Right ventricle myocardium superior (tissue), 1 donor: Measurements from ENCODE around the gene HYAL1. TPM values are rescaled to one million over a fixed set of nuclear protein-coding genes. Genes with fewer than 3 reads are reported as not detected.
A peak's percentile ranks its signal among the peaks of the same experiment; 100 is the strongest.
"Not testable (repeated sequence)": the region's sequence is repeated elsewhere in the genome, so short reads cannot be mapped to it uniquely, and the experiment has no call there.

Source experiments
- ATAC-seq: fragments of 200-7000 bp; cut with Tn5 transposase; one replicate; pipeline ENCODE4 v1.9.1; 2020; ENCODE audit warnings: mild to moderate bottlenecking; ENCODE audit not compliant: poor library complexity
- DNase-seq: peaks from one replicate; pipeline ENCODE4 v3.0.0-alpha.2; 2020
- intact Hi-C: fragments of 100-400 bp; cut with DNase I; formaldehyde crosslinking; loops from one replicate; pipeline ENCODE4 v1.11.2; 2022
- total RNA-seq: library from RNA; stranded (reverse); fragmentation: NEBNext Ultra II Directional; extraction: Animal tissue kit (Norgen Biotek cat#: 25700); gene quantifications from one replicate; pipeline ENCODE4 v1.2.1, GENCODE V29; 2021
- donor health status: DM: no; HTN: yes; CAD: no; lungs with severe emphysema.

Gene HYAL1
- total RNA-seq, 1 donor from 2014 or later = 66.5 TPM

GRCh38 chr3:50268703-50269451 lies 34.5 kb downstream of the HYAL1 start, which contains the start of gene SEMA3B:
SEMA3B (plus strand) TSS chr3:50269147; CDS start chr3:50269241, 94 bp downstream.
- intact Hi-C loops = no loop called here
- peak; percentile 74 for DNase-seq
- peak; percentile 34 for ATAC-seq

DNA sequence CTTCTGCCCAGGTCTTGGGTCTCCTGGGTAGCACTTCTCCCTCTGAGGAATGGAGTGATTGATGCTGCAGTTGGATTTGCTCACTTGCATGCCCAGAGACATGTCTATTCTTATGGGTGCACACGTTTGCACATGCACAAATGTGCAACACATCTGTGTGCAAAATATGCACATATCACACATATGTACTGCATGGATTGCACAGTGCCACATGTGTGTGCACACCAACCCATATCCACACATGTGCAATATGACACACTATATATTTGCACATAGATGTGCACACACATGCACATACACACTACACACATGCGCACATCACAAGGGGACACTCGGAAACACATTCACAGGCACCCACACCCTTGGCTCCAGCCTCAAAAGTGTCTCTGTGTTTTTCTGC lies 35.1 kb downstream of the HYAL1 start:
- ATAC-seq = no peak
- intact Hi-C loops = no loop called here

GRCh38 chr3:50267280-50267913 lies 36.0 kb downstream of the HYAL1 start:
- peak; percentile 72 for ATAC-seq
- intact Hi-C loops = no loop called here
- DNase-seq = peak; percentile 87

More for the DNA sequence above, 35.1 kb downstream of the HYAL1 start:
- DNase-seq = no peak

- DNase-seq = no peak
- ATAC-seq = no peak
- intact Hi-C loops = no loop called here
Observed at GRCh38 chr3:50266836-50267235, 36.5 kb downstream of the HYAL1 start.

- ATAC-seq (no peak), DNase-seq (no peak)
- intact Hi-C loops = no loop called here
Observed at GRCh38 chr3:50266017-50266416, 37.4 kb downstream of the HYAL1 start.

GRCh38 chr3:50265571-50265970 lies 37.8 kb downstream of the HYAL1 start:
- intact Hi-C loops = no loop called here
- ATAC-seq (no peak), DNase-seq (no peak)

DNA sequence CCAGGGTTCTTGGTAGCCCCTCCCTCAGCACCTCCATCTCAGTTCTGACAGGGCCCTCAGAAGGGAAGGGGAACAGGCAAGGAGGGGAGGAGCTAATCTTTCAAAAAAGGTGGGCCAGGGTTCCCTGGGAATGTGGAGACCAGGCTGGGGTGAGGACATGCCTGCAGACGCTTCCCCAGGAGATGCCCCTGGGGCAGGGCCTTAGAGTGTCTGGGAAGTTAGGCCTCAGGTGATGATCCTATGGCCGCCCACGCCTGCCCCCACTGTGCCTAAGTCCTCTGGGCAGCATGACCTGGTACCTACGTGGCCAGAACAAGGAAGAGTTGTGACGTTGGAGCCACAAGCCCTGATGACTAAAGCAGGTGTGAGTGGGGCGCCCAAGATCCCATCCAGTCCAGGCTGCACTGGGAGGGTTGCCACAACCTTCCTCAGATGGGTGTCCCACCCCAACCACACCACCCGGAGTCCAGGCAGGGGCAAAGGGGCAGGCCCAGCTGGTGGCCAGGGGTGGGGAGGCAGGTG lies 38.3 kb downstream of the HYAL1 start:
- ATAC-seq (no peak), DNase-seq (no peak)
- intact Hi-C loops = no loop called here

- intact Hi-C loops = no loop called here
- ATAC-seq (peak; percentile 13), DNase-seq (peak; percentile 82)
Observed at GRCh38 chr3:50264383-50264963, 38.9 kb downstream of the HYAL1 start.

DNA sequence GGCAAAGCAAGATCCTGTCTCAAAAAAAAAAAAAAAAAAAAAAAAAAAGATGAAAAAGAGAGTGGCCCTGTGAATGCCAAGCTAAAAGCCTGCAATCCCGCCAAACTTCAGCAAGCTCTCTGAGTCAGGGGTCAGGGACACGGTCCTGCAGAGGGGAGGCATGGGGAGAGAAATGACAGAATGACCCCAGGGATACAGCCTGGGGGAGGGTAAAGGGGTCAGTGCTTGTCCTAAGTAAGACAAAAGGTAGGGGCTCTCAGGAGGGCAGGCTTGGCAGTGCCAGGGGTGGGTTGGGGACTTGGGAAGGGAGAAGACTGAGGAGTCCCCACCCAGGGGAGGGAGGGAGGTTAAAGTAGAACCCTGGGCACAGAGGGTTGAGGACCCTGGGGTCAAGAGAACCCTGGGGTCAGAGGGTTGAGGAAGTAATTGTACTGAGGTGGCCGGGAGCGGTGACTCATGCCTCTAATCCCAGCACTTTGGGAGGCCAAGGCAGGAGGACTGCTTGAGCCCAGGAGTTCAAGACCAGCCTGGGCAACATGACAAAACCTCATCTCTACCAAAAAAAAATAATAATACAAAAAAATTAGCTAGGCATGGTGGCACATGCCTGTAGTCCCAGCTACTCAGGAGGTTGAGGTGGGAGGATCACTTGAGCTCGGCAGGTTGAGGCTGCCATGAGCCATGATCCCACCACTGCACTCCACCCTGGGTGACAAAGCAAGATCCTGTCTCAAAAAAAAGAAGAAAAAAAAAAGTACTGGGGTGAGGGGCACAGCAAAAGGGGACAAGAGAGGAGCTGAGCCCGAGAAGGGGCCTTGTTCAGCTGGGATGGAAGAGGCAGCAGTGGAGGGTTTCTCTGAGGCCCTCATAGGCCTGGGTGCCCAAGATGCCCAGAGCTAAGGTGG lies 39.6 kb downstream of the HYAL1 start:
- intact Hi-C loops = no loop called here
- ATAC-seq = no peak
- no peak for DNase-seq

DNA sequence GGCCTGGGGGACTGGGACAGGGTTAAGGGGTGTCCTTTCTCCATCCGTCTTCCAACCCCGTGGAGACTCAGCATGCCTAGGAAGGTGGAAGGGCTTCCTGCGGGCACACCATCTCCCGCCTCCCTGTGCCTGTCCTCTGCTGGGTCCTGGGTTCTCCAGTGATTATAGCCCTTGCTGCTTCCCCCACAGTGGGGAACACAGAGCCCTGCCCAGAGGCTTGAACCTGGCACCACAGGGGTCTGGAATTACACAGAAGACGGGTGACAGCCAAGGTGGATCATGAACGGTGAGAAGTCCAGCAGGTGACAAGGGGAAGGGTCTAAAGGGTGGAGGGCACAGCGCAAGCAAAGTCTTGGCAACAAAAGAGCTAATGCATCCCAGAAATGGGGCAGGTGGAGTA lies 40.6 kb downstream of the HYAL1 start:
- no peak for ATAC-seq
- intact Hi-C loops = no loop called here
- DNase-seq = no peak

GRCh38 chr3:50262200-50262599 lies 41.2 kb downstream of the HYAL1 start:
- ATAC-seq, intact Hi-C loops, DNase-seq: not testable (repeated sequence)

DNA sequence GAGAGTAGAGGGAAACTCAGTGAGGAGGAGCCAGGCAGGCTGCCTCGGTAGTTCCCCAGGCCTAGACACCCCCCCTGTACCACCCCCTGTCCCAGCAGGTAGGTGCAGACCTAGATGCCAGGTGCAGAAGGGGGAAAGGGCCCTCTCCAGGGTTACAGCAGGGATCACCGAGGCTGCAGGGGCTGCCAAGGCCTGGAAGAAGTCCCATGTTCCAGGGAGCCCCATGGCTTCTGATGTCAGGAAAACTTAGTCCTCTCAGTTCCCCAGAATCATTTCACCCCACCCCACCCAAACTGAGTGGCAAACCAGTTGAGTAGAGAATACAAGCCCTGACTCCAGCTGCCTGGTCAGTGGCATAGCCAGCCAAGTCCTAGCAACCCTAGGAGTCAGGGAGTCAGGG lies 41.9 kb downstream of the HYAL1 start:
- DNase-seq = no peak
- ATAC-seq = no peak
- intact Hi-C loops = no loop called here

GRCh38 chr3:50260942-50261441 lies 42.4 kb downstream of the HYAL1 start:
- no peak for DNase-seq
- intact Hi-C loops = no loop called here

GRCh38 chr3:50260027-50260941 lies 43.1 kb downstream of the HYAL1 start:
- ATAC-seq = peak; percentile 92
- intact Hi-C loops = no loop called here
- peak; percentile 98 for DNase-seq

More at GRCh38 chr3:50260942-50261441, 42.4 kb downstream of the HYAL1 start:
- no peak for ATAC-seq

GRCh38 chr3:50259432-50260026 lies 43.8 kb downstream of the HYAL1 start:
- ATAC-seq = no peak
- DNase-seq = no peak
- intact Hi-C loops = no loop called here

DNA sequence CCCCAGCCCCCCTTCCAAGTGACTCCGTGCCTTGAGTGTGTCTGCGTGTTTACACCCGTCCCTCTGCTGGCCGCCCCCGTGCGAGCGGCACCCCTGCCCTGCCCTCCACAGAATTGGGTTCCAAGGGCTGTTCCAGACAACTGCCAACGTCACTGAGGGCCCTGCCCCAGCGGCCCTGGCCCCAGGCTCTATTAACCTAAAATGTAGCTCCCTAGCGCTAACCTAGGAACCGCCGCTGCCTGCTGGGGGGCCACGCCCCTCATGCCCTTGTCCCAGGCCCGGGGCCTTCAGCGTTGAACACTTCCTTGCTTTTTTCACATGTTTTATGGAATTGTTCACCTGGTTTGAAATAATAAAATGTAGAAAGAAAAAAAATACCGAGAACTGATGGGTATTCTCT lies 44.4 kb downstream of the HYAL1 start:
- DNase-seq (no peak), ATAC-seq (no peak)
- intact Hi-C loops = no loop called here

DNA sequence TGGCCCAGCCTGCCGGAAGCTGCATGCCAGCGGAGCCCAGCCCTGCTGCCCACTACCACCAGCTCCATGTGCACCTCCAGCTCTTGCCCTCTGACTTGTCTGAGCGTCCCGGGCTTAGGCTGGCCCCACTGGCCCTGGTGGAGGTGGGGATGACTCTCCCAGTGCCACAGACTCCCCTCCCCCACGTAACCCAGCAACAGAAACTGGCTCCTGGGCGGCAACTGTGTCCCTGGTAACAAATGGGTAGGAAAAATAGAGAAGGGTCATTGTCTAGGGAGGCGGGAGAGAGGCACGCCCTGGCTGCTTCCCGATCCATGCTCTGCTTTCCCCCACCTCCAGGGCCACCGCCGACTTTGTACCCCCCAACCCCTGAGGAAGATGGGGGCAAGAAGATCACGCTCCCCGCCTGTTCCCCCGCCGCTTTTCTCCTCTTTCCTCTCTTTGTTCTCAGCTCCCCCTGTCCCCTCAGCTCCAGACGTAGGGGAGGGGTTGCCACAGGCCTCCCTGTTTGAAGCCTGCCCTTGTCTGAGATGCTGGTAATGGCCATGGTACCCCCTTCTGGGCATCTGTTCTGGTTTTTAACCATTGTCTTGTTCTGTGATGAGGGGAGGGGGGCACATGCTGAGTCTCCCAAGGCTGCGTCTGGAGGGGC lies 45.2 kb downstream of the HYAL1 start:
- intact Hi-C loops = no loop called here
- no peak for DNase-seq
- no peak for ATAC-seq
